HFFc6 (cell line): ENCODE data around the gene ARHGEF7. TPM values are rescaled to one million over a fixed set of nuclear protein-coding genes. Genes with fewer than 3 reads are reported as not detected.

Experiments
- DNase-seq: peaks from one replicate; pipeline ENCODE4 v3.0.0-alpha.2; 2018
- H3K27ac Mint-ChIP-seq: 2 replicates; pipeline ENCODE4 v1.8.0; 2020; ENCODE audit warnings: mild to moderate bottlenecking, mixed read lengths
- H3K27me3 Mint-ChIP-seq: 2 replicates; pipeline ENCODE4 v1.8.0; 2021; ENCODE audit warnings: mild to moderate bottlenecking, moderate library complexity, mixed read lengths; ENCODE audit not compliant: insufficient read depth
- H3K36me3 Mint-ChIP-seq: 2 replicates; pipeline ENCODE4 v1.8.0; 2021; ENCODE audit warnings: low read depth, mixed read lengths
- H3K4me1 Mint-ChIP-seq: 2 replicates; pipeline ENCODE4 v1.8.0; 2020; ENCODE audit warnings: low read depth, mixed read lengths
- H3K4me3 Mint-ChIP-seq: 2 replicates; pipeline ENCODE4 v1.8.0; 2020; ENCODE audit warnings: mild to moderate bottlenecking, moderate library complexity, mixed read lengths
- H3K9me3 Mint-ChIP-seq: 2 replicates; pipeline ENCODE4 v1.8.0; 2020; ENCODE audit warnings: mild to moderate bottlenecking, mixed read lengths
- CTCF ChIP-seq: fragments of 200-600 bp; sonication (generic); IDR thresholded peaks from 2 replicates; pipeline ENCODE4 v1.5.0; 2021; ENCODE audit warnings: antibody characterized with exemption, mild to moderate bottlenecking
- total RNA-seq, 6 experiments: library from RNA; stranded (reverse); fragmentation: NEBNext Ultra II Directional; extraction: Animal tissue kit (Norgen Biotek cat#: 25700); gene quantifications; 2 replicates in 1 of 6; 3 replicates in 5 of 6; pipeline ENCODE4 v1.2.3, GENCODE V29; 2021

Gene ARHGEF7
- total RNA-seq, 6 experiments from 2014 or later, result 32.3 to 38.1 (median 35.0) TPM

- no peak overlapping the region for H3K27ac Mint-ChIP-seq
- H3K27me3 Mint-ChIP-seq, result peaks cover 45% of the 10 kb centered on the region
- no peak overlapping the region for H3K4me3 Mint-ChIP-seq
- DNase-seq, result no peak
- TF ChIP-seq CTCF, result no peak
- no peaks in the 10 kb centered on the region for H3K36me3 Mint-ChIP-seq
- no peaks in the 10 kb centered on the region for H3K4me1 Mint-ChIP-seq
- H3K9me3 Mint-ChIP-seq, result no peaks in the 10 kb centered on the region
These were observed 19.1 kb upstream of the ARHGEF7 start for GRCh38 chr13:111095911-111096501.

GRCh38 chr13:111099290-111099689 lies 15.8 kb upstream of the ARHGEF7 start:
- Mint-ChIP-seq H3K27ac (no peak overlapping the region), H3K27me3 (peaks cover 31% of the 10 kb centered on the region), H3K9me3 (peaks cover 24% of the 10 kb centered on the region), H3K36me3 (peaks cover 9% of the 10 kb centered on the region), H3K4me1 (no peaks in the 10 kb centered on the region), H3K4me3 (no peak overlapping the region)
- TF ChIP-seq CTCF, result no peak
- DNase-seq, result no peak

- H3K27me3 Mint-ChIP-seq, result peaks cover 59% of the 10 kb centered on the region
- TF ChIP-seq CTCF, result no peak
- no peak overlapping the region for H3K4me3 Mint-ChIP-seq
- no peak overlapping the region for H3K27ac Mint-ChIP-seq
- H3K9me3 Mint-ChIP-seq, result peaks cover 10% of the 10 kb centered on the region; the same call in 1 of the 2 replicates
- H3K36me3 Mint-ChIP-seq, result no peaks in the 10 kb centered on the region
- peaks cover 8% of the 10 kb centered on the region for H3K4me1 Mint-ChIP-seq
- DNase-seq, result no peak
These were observed 5.1 kb upstream of the ARHGEF7 start for GRCh38 chr13:111110054-111110453.

GRCh38 chr13:111111376-111111937 lies 3.7 kb upstream of the ARHGEF7 start:
- no peak for TF ChIP-seq CTCF
- no peak for DNase-seq
- H3K4me3 Mint-ChIP-seq, result no peak overlapping the region
- H3K36me3 Mint-ChIP-seq, result no peaks in the 10 kb centered on the region
- H3K4me1 Mint-ChIP-seq, result peaks cover 15% of the 10 kb centered on the region
- H3K27me3 Mint-ChIP-seq, result peaks cover 51% of the 10 kb centered on the region
- peaks cover 5% of the 10 kb centered on the region; the same call in 1 of the 2 replicates for H3K9me3 Mint-ChIP-seq
- H3K27ac Mint-ChIP-seq, result no peak overlapping the region

GRCh38 chr13:111112196-111112595 lies 2.9 kb upstream of the ARHGEF7 start:
- no peak overlapping the region for H3K27ac Mint-ChIP-seq
- H3K4me3 Mint-ChIP-seq, result no peak overlapping the region
- no peak for DNase-seq
- peaks cover 21% of the 10 kb centered on the region for H3K4me1 Mint-ChIP-seq
- no peak for TF ChIP-seq CTCF
- no peaks in the 10 kb centered on the region for H3K36me3 Mint-ChIP-seq
- peaks cover 55% of the 10 kb centered on the region for H3K27me3 Mint-ChIP-seq
- H3K9me3 Mint-ChIP-seq, result peaks cover 5% of the 10 kb centered on the region; the same call in 1 of the 2 replicates
